ENCODE data around the gene DOHH.

- TF ChIP-seq POLR2AphosphoS5 (IDR thresholded peaks at IDR 0.05; ENCODE audit: low read depth, low read length) (no peak), POLR2A (IDR thresholded peaks at IDR 0.05; ENCODE audit: low read depth, low read length) (no peak), SPI1 (IDR thresholded peaks at IDR 0.05; ENCODE audit: low read depth, low read length) (no peak)
Measured at GRCh38 chr19:3441089-3441985, 59.1 kb downstream of the DOHH start.
